HCEC 1CT (cell line): ENCODE results near the gene DCDC1.

Experiments used
- DNase-seq: peaks from one replicate; pipeline ENCODE4 v3.0.0-alpha.2; 2017

Gene DCDC1

DNA sequence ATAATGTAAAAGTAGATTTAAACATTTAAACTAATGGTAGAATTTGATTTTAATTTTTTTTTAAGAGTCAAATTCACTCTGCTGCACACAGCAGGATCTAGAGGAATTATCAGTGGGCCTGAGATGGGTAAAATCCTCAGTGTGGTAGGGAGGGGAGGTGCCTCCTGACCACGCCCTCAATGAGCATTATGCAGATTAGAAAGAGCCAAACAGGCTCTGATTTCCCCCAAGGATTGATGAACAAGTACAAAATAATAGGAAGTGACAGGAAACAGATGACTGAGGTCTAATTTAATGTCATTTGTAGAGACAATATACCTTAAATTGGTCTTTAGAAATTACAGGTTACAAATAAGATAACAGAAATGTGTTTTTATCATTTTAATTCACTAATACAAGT lies 155.2 kb downstream of the DCDC1 start:
- DNase-seq, result no peak

DNA sequence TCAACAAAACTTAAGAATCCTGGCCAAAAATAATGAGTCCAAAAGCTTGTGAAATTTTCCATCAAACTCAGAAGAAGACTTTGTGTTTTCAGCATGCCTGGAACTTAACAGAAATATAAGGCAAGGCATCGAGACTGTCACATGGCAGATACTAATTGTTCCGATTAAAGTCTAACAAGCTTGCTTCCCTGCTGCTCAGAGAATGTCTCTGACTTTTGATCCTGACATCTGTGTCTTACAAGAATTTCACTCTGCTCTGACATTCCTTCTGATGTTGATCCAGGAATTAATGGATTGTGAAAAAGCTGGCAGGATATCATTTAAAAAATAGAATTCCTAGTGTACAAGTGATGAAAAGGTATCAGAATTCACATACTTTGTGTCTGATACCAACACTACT lies 170.2 kb downstream of the DCDC1 start:
- DNase-seq, result no peak

DNA sequence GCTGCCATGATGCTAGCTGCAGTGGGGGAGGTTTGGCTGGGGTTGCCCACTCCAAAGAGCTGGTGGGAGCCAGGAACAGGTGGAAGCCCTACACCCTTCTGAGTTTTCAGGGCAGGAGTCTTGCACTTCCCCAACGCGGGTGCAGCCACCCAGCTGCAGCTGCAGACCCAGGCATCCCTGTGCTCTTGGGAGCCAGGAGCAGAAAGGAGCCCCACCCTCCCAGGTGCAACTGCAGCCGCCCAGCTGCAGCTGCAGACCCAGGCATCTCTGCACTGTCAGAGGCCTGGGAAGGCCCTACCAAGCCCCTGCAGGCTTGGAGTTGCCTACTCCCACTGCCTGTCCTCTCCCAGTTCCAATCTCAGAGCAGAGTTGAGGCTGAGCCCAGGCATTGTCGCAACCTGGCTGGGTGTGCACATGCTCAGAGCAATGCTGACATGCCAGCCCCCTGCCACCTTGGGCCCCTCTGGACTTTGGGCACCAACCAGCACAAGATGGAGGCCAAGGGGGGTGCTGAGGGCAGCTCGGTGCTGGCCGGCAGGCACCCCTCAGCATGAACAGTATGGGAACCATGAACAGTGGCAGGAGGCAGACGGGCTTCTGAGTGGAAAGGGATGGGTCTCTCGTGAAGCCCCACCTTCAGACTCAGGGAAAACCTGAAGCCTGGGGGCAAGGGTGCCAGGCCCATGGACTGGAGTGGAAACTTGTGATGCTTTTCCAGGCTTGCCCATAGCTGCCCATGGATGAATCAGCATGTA lies 195.4 kb downstream of the DCDC1 start:
- DNase-seq, result no peak

DNA sequence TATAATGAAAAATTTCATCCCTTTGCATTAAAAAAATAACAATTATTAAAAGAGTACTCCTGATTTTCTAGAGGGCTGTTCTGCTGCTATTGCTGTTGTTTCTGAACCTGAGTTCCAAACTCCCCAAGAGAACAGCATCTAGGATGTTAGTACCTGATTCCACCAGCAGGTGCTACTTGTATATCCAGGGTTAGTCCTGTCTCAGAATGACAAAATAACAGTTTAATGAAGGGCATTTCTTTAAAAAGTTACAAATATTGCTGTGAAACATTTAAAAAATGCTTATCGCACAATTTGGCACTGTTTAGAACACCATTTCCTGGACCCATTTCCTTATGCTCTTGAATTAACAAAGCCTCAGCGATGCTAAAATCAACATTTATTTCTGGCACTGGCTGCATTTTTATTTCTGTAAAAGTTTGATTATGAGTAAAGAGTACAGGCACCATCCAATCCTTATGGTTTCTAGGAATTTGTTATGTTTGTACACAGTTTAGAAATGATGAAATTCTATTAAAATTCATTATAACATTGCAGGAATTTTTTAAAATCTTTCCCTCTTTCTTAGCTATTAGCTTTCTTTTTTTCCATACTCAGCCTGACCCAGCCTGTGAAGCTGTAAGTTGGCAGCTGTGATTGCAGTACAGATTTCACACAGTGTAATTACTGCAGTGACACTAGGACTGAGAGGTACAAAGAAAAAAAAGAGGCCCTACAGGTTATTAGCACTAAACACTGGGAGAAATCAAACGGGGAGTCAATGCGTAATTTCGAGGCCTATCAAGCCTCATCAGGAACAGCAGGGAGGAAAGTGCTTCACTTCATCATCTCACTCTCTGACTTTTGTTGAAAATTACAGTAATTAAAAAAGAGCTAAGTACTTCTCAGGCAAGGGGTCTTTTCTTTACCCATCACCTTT lies 208.8 kb downstream of the DCDC1 start:
- no peak for DNase-seq

DNA sequence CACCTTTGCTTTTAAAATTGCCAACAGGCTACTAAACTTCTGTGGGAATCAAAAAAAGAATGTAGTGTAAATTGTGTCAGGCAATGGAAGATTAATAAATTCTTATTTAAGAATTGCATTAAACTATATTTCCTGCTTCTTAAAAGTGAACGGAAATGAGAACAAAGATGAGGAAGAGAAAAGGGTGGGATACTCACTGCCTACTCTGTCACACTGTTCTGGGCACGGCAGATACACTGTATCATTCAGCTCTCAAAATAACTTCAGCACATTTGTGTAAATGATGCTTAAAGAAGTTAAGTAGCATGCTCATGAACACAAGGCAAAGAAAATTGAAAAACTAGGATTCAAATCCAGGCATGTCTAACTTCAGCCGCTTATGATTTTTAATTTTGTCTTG lies 218.7 kb downstream of the DCDC1 start:
- no peak for DNase-seq

DNA sequence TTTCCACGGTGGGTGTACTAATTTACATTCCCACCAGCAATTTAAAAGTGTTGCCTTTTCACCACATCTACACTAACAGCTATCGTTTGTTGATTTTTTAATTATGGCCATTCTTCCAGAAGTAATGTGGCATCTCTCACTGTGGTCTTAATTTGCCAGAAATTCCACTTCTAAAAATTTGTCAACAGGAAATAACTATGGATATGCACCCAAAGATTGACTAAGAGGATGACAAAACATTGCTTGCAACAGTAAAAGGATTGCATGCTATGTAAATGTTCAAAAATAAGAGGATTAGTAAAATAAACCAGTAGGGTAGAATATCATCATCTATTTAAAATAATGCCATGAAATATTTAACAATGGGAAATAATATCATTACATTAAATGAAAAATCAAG lies 219.5 kb downstream of the DCDC1 start:
- no peak for DNase-seq

DNA sequence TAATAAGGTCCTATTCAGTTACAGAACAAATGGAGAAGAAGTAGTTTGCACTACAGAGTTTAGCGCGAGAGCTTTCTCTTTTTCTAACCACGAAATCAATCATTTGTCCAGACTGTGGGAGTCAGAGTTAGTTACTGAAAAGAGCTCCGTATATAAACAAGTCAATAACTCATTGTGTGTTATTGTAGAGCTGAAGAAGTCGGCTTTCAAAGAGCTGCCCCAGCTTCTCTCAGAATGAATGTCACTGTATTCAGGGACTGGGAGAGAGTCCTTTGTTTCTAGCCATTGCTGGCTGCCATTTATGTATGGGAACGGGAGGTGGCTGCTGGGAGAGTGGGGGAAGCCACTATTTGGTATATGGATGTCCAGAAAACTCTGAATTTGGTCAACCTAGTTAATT lies 227.8 kb downstream of the DCDC1 start:
- DNase-seq, result no peak

DNA sequence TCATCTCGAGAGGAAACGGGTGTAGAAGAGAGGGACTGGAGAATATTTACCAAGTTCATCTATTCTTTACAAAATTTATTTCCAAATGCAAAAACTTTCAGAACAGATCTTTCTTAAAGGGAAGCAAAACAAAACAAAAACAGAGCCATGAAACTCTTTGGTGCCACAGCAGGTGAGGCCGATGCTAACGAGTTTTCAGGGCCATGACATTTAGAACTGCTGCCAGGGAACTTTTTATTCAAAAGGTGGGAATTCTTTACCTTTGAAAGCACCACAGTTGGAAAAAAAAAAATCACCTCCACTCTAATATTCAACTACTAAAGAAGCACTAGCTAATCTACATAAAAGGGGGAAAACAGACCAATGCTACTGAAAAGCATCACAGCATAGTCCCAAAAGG lies 230.1 kb downstream of the DCDC1 start:
- DNase-seq, result no peak

DNA sequence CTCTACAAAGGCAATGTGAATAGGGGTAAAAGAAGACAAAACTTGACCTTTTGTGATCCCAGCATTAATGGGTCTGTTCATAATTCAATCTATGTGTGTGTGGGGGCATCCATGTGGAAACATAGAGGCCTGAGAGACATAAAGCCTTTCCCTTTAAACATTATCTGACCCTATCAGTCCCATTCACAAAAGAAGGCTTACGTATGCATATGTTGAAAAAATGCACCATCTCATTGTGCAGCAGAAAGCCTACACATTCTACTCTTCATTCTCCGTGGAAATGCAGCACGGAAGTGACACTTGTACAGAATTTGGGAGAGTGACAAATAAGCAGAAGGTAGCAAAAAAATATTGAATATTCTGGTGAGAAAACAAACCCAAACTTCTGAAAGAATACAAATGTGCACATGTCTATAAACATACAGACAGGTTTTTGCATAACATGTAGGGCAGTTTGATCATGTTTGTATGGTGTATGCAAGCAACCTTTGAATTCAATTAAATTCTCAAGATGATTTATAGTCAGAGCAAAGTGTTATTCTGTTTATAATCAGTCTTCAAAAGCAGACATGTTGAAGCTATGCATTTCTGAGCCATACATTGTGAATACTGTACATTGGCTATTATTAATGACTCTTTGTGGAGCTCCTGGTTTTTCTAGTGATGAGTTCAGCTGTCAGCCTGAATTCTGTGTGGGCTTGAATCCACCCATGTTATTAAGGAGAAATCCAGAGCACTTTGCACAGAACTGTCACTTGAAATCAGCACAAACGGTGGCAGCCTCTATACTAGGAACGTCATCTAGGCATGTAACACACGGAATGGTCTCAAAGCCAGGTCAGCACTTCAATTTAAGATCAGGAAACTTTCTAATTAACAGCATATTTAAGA lies 236.8 kb downstream of the DCDC1 start:
- DNase-seq, result no peak

DNA sequence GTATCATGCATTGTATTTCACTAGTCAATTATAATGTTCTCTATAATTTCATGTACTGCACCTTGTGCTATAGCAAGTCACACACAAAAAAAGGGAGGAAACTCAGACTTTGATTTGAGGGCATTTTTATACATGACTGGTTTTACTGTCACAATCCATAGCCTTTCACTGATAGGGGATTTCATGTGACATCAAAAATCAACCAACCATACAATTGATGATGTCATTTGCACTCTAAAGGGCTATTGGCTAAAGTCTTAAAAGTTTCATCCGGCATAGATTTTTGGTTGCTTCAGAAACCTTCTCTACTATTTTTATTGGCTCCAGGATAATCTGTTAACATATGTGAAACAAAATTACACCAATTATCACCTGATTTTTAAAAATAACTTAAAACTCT lies 237.8 kb downstream of the DCDC1 start:
- DNase-seq, result no peak

DNA sequence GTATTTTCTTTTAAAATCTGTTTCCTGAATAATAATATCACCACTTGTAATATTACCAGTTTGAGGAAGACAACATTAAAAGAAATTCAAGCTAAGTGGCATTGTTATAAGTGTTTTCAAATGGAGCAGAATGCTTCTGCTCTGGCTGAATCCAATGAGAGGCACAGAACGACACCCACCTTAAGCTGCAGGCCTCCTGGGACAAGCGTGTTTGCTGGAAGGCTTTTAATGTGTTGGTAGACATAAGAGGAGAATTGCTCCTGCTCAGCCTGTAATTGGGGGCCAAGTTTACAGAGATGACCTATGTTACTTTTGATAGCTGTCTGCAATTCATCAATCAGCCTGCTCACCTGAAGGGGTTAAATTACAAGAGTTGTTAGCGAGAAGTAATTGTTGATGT lies 242.2 kb downstream of the DCDC1 start:
- no peak for DNase-seq

DNA sequence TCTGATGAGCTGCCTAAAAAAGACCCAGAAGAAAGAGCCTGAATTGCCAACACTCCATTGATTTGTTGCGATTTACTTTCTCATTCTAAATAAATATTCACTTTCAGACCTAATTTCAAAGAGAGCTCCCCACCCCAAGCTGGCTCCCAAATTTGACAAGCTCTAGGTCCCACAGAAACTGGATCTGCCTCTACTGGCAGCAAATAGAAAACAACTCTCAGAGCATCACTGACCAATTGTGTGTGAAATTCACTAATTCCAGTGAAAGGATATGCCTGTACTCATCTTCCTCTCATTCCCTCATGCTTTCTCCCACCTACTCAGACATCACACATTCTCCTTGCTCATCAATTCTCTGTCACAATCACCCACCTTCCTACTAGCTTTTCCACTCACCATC lies 249.1 kb downstream of the DCDC1 start:
- no peak for DNase-seq

DNA sequence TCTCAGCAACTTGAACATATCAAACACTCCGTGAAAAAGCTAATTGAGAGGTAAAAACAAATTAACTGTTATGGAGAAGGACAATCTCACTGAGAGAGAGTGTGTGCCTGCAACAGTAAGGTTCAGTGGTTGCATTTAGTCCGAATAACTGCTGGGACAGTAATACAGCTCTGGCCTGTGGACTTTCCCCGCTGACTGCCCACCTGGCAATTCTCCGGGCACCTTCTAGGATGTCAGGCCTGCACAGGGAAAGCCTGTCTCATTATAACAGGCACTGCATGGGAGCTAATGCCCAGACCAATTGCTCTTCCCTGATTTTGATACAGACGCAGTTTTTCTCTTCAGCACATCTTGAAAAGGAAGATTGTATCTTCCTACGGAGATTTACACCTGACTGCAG lies 251.0 kb downstream of the DCDC1 start:
- DNase-seq, result no peak

DNA sequence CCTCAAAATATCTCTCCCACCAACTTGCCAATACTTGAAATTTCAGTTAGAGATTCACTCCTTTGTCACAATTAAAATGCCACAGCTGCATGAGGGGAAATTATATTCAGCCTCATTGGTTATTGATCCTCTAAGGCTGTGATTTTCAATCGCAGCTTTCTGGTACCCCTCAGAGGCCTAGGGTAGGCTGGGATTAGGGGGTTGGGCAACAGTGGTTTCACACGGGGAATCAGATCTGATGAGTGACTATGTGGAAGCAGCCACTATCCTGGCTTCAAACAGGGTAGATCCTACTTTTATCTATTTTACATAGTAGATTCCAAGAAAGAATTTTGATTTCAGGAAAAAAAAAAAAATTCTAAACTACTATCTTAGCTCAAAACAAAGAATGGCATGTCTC lies 252.5 kb downstream of the DCDC1 start:
- DNase-seq, result no peak

DNA sequence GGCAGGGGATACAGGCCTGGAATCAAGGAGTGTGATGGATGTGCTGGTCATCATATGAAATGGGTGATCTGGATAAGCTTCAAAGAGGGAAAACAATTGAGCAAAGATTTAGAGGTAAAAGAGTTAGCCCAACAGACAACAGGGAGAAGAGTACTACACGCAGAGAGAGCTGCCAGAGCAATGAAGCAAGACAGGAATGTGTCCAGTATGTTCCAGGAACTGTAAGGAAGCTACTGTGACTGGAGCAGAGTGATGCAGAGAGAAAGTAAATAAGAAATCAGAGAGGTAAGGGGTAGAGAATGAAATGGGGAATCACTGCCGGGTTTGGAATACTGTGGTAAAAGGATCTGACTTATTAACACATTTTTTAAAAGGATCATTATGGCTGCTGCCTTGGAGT lies 255.1 kb downstream of the DCDC1 start:
- DNase-seq, result no peak

DNA sequence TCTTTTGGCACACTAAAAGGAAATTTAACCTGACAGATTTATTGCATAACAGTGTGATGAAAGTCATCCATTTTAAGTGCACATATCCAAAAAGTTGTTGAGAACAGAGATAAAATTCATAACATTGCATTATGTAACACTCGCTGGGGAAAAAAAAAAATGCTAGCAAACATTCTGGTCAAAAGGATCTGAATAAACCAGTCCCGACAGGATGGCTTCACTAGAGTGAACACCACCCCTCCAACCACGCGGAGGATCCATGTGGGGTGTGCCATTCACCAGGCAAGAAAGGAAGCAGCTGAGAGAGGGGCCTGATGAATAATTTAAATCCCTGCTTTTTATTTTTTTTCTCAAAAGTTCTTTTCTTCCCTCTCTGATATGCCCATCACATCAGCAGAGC lies 258.7 kb downstream of the DCDC1 start:
- no peak for DNase-seq

DNA sequence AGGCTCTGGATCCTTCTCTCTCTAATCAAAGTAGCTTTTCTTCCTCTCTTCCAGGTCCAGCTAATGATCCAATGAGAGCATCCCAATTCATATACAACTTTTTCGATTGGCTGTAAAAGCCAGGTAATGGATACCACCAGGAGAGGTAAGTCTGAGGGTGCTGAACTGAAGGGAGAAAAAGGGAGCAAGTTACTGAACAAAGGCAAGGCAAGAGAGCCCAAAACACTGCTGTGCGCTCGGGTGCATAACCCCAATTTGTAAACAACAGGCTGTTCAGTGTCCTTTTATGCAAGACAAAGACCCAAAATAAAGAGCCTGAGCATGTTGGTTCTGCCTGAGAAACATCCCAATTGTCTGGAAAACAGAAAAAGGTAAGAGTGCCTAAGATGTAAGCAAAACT lies 260.1 kb downstream of the DCDC1 start:
- DNase-seq, result no peak

DNA sequence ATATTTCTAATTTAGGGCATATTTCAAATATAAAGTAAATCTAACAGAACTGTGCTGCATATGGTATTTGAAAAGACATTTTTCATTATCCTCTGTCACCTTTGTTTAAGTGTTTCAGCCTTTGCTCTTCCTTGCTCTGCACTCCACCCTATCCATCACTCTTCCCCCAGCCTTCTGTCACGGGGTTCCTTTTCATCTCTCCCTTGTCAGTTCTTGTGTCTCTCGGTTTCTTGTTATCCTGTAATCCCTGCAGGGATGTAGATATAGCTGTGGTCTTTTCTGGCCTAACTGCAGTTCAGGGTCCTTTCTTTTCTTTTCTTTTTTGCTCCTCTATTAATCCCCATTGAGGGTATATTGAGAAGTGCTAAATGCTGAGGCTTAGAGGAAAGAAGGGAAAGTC lies 261.9 kb downstream of the DCDC1 start:
- DNase-seq, result no peak

DNA sequence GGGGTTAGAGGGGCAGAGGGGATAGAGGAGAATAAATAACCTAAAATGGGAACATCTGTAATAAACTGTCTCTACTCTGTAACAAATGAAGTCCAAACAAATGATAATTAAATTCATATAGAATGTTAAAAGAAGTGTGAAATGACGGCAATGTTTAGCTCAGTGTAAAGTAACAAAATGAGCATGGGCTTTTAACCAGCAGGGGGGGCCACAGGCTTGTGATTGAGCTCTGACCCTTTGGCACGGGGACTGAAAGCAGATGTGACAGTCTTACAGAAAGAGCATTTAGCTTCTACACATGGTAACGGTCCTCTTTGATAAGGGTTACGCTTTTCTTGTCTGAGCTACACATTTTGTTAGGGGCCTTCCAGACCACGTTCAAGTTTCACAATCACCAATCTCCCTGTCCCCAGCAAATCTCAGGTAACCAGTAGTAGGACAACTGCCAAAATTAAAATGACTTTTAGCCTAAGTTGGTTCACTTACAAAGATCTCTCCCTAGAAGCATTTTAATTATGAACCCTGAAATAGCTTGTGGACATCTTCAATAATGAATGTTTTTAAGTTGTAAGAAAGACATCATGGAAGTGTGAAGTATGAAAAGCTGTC lies 262.5 kb downstream of the DCDC1 start:
- DNase-seq, result no peak

DNA sequence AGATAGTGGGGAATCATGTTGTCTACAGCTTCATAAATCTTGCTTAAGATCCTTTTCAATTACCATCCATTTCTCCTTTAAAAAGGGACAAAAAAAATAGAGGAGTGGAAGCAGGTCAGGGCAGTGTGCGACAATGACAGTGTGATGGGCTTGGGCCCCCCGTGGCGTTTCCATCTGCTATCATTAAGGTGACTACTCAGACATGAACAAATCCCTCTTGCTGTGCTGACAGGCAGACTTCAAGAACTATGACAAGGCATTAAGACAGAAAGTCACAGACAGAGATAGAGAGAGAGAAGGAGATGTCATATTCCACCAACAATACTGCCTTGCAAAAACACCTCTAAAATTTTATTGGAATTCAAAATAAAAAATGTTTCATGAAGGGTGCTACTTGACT lies 263.2 kb downstream of the DCDC1 start:
- no peak for DNase-seq

DNA sequence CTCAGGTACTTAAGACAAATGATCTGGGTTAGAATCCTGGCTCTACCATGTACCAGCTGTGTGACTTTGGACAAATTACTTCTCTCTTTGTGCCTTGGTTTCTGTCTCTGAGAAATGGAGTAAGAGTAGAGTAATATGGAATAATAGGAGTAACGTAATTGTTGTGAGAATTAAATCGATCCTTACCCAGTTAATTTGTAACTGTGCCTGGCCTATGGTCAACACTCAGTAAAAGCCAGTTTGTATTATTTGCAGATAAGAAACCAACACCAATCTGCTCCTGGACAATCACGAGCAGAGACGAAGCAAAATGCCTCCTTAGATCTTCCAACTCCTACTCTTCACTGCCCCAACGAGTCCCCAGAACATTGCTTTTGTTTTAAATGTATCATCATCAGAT lies 266.7 kb downstream of the DCDC1 start:
- no peak for DNase-seq

DNA sequence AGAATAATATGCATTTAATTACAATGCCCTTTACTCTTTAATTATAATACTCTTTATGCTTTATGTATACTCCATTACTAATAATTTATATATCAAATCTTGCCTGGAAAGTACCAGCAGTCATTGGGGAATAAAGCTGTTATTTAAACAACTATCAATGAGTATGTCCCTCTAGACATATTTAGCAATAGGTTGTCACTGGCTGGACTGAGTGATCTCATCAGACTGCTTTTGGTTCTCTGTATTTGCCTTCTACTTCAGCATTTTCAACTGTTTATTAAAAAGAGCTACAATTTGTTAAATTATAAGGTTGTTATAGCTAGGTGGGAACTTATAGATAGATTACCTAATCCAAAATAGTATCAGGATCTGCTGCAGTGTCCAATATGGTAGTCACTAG lies 267.2 kb downstream of the DCDC1 start:
- no peak for DNase-seq
